Gastroesophageal sphincter (tissue), 4 donors: ENCODE data around the gene FAM168A. TPM values are rescaled to one million over a fixed set of nuclear protein-coding genes. Genes with fewer than 3 reads are reported as not detected.

ENCODE experiments used
- ATAC-seq: fragments of 150-250 bp; one replicate; pipeline ENCODE4 v1.9.1; 2016; ENCODE audit warnings: mild to moderate bottlenecking, moderate library complexity
- H3K27ac ChIP-seq, 4 donors: fragments of 200-600 bp; sonication (generic) in 3 of 4; 1 replicate in 3 of 4; 2 replicates in 1 of 4; pipeline ENCODE4 v1.5.1; 2016 to 2019
- H3K27me3 ChIP-seq: fragments of 200-600 bp; sonication (generic); one replicate; pipeline ENCODE4 v1.5.1; 2019
- H3K36me3 ChIP-seq, 2 donors: fragments of 200-600 bp; sonication (generic); one replicate each; pipeline ENCODE4 v1.5.1; 2019; ENCODE audit warnings: control low read depth in 1 of 2
- H3K4me1 ChIP-seq, 3 donors: fragments of 200-600 bp; sonication (generic); 1 replicate in 2 of 3; 2 replicates in 1 of 3; pipeline ENCODE4 v1.5.1; 2016 to 2019; ENCODE audit warnings: control low read depth in 2 of 3
- H3K4me3 ChIP-seq, 2 donors: fragments of 200-600 bp; sonication (generic); one replicate each; pipeline ENCODE4 v1.5.1; 2019; ENCODE audit warnings: mild to moderate bottlenecking in 1 of 2, moderate library complexity in 1 of 2
- H3K9me3 ChIP-seq, 3 donors: fragments of 200-600 bp; sonication (generic); one replicate each; pipeline ENCODE4 v1.5.1; 2017 to 2019; ENCODE audit warnings: control low read depth in 2 of 3
- CTCF ChIP-seq, 4 experiments: fragments of 200-600 bp in 2 of 4; fragments of 450-650 bp in 2 of 4; sonication (generic) in 1 of 4; IDR thresholded peaks; one replicate each; pipeline ENCODE4 v1.5.1; 2017 to 2019; ENCODE audit warnings: antibody characterized with exemption in 4 of 4, mild to moderate bottlenecking in 2 of 4, moderate library complexity in 2 of 4
- EP300 ChIP-seq: sonication (generic); formaldehyde crosslinking; IDR thresholded peaks from one replicate; pipeline ENCODE4 v1.6.1; 2017; ENCODE audit warnings: antibody characterized with exemption, mild to moderate bottlenecking
- POLR2A ChIP-seq, 2 donors: fragments of 450-650 bp; IDR thresholded peaks; one replicate each; pipeline ENCODE4 v1.6.1; 2017; ENCODE audit warnings: antibody characterized with exemption in 2 of 2, mild to moderate bottlenecking in 2 of 2, moderate library complexity in 1 of 2
- POLR2AphosphoS5 ChIP-seq: sonication (generic); formaldehyde crosslinking; IDR thresholded peaks from one replicate; pipeline ENCODE4 v1.6.1; 2017; ENCODE audit warnings: antibody characterized with exemption
- WGBS, 2 donors: methylation state at CpG; one replicate each; pipeline ENCODE4 v1.1.5; 2018; ENCODE audit warnings: low coverage in 1 of 2; 5-methylcytosine and 5-hydroxymethylcytosine counted together
- total RNA-seq, 4 donors: library from RNA; depleted of rRNA; stranded (reverse); fragments of >200 nt; gene quantifications; one replicate each; pipeline ENCODE4 v1.1.0, GENCODE V29; 2016

FAM168A gene
- total RNA-seq, 4 donors from 2014 or later: 27.5 to 51.8 (median 42.0) TPM

GRCh38 chr11:73531386-73531785 lies 66.5 kb downstream of the FAM168A start:
- Histone ChIP-seq H3K27ac (no peak overlapping the region), H3K4me3 (no peak overlapping the region), H3K27me3 (no peaks in the 10 kb centered on the region), H3K36me3 (no peaks in the 10 kb centered on the region), H3K4me1 (peaks cover 0 to 53% (median 3%) of the 10 kb centered on the region in 3 donors), H3K9me3 (no peaks in the 10 kb centered on the region)
- no peak for ATAC-seq
- WGBS, 2 donors: 39 to 67% methylated on average over 1 of the region's 1 CpG
- TF ChIP-seq EP300: no peak
- TF ChIP-seq POLR2A (IDR thresholded peaks at IDR 0.05): no peak
- no peak for TF ChIP-seq CTCF (IDR thresholded peaks at IDR 0.05)
- no peak for TF ChIP-seq POLR2AphosphoS5

GRCh38 chr11:73530109-73530508 lies 67.8 kb downstream of the FAM168A start:
- Histone ChIP-seq H3K4me3 (no peak overlapping the region), H3K27ac (no peak overlapping the region), H3K36me3 (no peaks in the 10 kb centered on the region), H3K4me1 (peaks cover 0 to 54% (median 3%) of the 10 kb centered on the region in 3 donors), H3K27me3 (no peaks in the 10 kb centered on the region), H3K9me3 (no peaks in the 10 kb centered on the region)
- no peak for TF ChIP-seq POLR2AphosphoS5
- TF ChIP-seq EP300: no peak
- no peak for TF ChIP-seq POLR2A (IDR thresholded peaks at IDR 0.05)
- no peak for TF ChIP-seq CTCF (IDR thresholded peaks at IDR 0.05)
- 83 to 100% methylated on average over 1 to 4 of the region's 4 CpGs for WGBS, 2 donors
- no peak for ATAC-seq

GRCh38 chr11:73529204-73529530 lies 68.7 kb downstream of the FAM168A start:
- no peak for ATAC-seq
- TF ChIP-seq CTCF (IDR thresholded peaks at IDR 0.05) (no peak), POLR2A (IDR thresholded peaks at IDR 0.05) (no peak)
- Histone ChIP-seq H3K27me3 (no peaks in the 10 kb centered on the region), H3K4me1 (peaks cover 0 to 54% (median 3%) of the 10 kb centered on the region in 3 donors), H3K36me3 (no peaks in the 10 kb centered on the region), H3K9me3 (no peaks in the 10 kb centered on the region), H3K27ac (peak overlapping the region in 2 of 4 donors; percentile 40 to 69), H3K4me3 (no peak overlapping the region)

- Histone ChIP-seq H3K27me3 (no peaks in the 10 kb centered on the region), H3K9me3 (no peaks in the 10 kb centered on the region), H3K4me1 (peaks cover 0 to 54% (median 3%) of the 10 kb centered on the region in 3 donors), H3K4me3 (peak overlapping the region; percentile 32 to 35), H3K36me3 (no peaks in the 10 kb centered on the region), H3K27ac (peak overlapping the region in 3 of 4 donors; percentile 40 to 69 (median 40))
- TF ChIP-seq POLR2AphosphoS5 (no peak), EP300 (no peak), POLR2A (IDR thresholded peaks at IDR 0.05) (no peak), CTCF (IDR thresholded peaks at IDR 0.05) (no peak)
- 4 to 8% methylated on average over 5 of the region's 5 CpGs for WGBS, 2 donors
- ATAC-seq: no peak
Measured at GRCh38 chr11:73528483-73529203, 69.3 kb downstream of the FAM168A start.

- H3K27ac ChIP-seq: no peak overlapping the region
- TF ChIP-seq POLR2A (IDR thresholded peaks at IDR 0.05) (no peak), EP300 (no peak), CTCF (IDR thresholded peaks at IDR 0.05) (no peak), POLR2AphosphoS5 (no peak)
Measured at GRCh38 chr11:73528013-73528412, 69.9 kb downstream of the FAM168A start.

More at GRCh38 chr11:73528013-73528412, 69.9 kb downstream of the FAM168A start:
- H3K9me3 ChIP-seq: no peaks in the 10 kb centered on the region
- H3K36me3 ChIP-seq: no peaks in the 10 kb centered on the region
- H3K27me3 ChIP-seq: no peaks in the 10 kb centered on the region
- WGBS, 2 donors: 78 to 90% methylated on average over 4 to 5 of the region's 5 CpGs
- ATAC-seq: no peak
- peaks cover 0 to 54% (median 3%) of the 10 kb centered on the region in 3 donors for H3K4me1 ChIP-seq
- H3K4me3 ChIP-seq: no peak overlapping the region
